Neural cell (in vitro differentiated cells): ENCODE measurements around the gene IQCK.

Experiments used
- EP300 ChIP-seq: fragments of 450-650 bp; conservative IDR thresholded peaks from 2 replicates; pipeline ENCODE4 v1.6.1; 2014; ENCODE audit warnings: antibody characterized with exemption, mild to moderate bottlenecking, moderate library complexity; ENCODE audit not compliant: poor library complexity, severe bottlenecking
- TF ChIP-seq, protein P1 (sequence below): fragments of 450-650 bp; IDR thresholded peaks from 2 replicates; pipeline ENCODE4 v1.5.1; 2014; ENCODE audit warnings: antibody characterized with exemption, mild to moderate bottlenecking, moderate library complexity; ENCODE audit not compliant: poor library complexity, severe bottlenecking

- TF ChIP-seq, protein P1, sequence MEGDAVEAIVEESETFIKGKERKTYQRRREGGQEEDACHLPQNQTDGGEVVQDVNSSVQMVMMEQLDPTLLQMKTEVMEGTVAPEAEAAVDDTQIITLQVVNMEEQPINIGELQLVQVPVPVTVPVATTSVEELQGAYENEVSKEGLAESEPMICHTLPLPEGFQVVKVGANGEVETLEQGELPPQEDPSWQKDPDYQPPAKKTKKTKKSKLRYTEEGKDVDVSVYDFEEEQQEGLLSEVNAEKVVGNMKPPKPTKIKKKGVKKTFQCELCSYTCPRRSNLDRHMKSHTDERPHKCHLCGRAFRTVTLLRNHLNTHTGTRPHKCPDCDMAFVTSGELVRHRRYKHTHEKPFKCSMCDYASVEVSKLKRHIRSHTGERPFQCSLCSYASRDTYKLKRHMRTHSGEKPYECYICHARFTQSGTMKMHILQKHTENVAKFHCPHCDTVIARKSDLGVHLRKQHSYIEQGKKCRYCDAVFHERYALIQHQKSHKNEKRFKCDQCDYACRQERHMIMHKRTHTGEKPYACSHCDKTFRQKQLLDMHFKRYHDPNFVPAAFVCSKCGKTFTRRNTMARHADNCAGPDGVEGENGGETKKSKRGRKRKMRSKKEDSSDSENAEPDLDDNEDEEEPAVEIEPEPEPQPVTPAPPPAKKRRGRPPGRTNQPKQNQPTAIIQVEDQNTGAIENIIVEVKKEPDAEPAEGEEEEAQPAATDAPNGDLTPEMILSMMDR: no peak
- no peak for TF ChIP-seq EP300
These were observed 117.9 kb downstream of the IQCK start for GRCh38 chr16:19835968-19836421.
